Caco-2 (cell line): ENCODE results near the gene STK35. TPM values are rescaled to one million over a fixed set of nuclear protein-coding genes. Genes with fewer than 3 reads are reported as not detected.
"Not testable (repeated sequence)": the region's sequence is repeated elsewhere in the genome, so short reads cannot be mapped to it uniquely, and the experiment has no call there.

Experiments used
- BruUV-seq: library from RNA; stranded (reverse); fragments of 400-500 nt; replicated peaks from 2 replicates; lab custom pipeline; 2021; lab: Mats Ljungman, UMichigan
- CTCF ChIA-PET: fragments of 300-600 bp; sonication (Branson Sonifier 250); formaldehyde crosslinking; loops from one replicate; lab custom pipeline; 2022; ENCODE audit warnings: antibody characterized with exemption; lab: Charles Lee
- POLR2A ChIA-PET: fragments of 300-600 bp; sonication (Branson Sonifier 250); formaldehyde crosslinking; loops from one replicate; lab custom pipeline; 2022; ENCODE audit warnings: antibody characterized with exemption; lab: Charles Lee
- DNase-seq, 2 experiments: peaks; one replicate each; pipeline versions ENCODE4 v3.0.0 to v3.0.0-alpha.2; 2020 to 2022
- H3K27me3 ChIP-seq: replicated peaks from 2 replicates; pipeline ENCODE4 v1.6.0; 2011; ENCODE audit warnings: low read length; ENCODE audit not compliant: control insufficient read depth, insufficient read depth
- H3K36me3 ChIP-seq: 2 replicates; pipeline ENCODE4 v1.5.1; 2011; ENCODE audit warnings: low read length; ENCODE audit not compliant: control insufficient read depth, insufficient read depth
- H3K4me1 ChIP-seq: fragments of 250-450 bp; sonication (Bioruptor Pico); 2 replicates; pipeline ENCODE4 v1.5.1; 2020; ENCODE audit warnings: mild to moderate bottlenecking
- H3K4me3 ChIP-seq: 2 replicates; pipeline ENCODE4 v1.5.1; 2011; ENCODE audit warnings: low read depth, mild to moderate bottlenecking, control low read depth, low read length
- H3K9me3 ChIP-seq: fragments of 250-450 bp; sonication (Bioruptor Pico); 2 replicates; pipeline ENCODE4 v1.5.1; 2020; ENCODE audit warnings: mild to moderate bottlenecking, moderate library complexity
- H3K27ac Mint-ChIP-seq: one replicate; pipeline ENCODE4 v1.8.0; 2022; ENCODE audit warnings: mixed read lengths; ENCODE audit not compliant: unreplicated experiment
- H3K27me3 Mint-ChIP-seq: one replicate; pipeline ENCODE4 v1.8.0; 2022; ENCODE audit warnings: mixed read lengths; ENCODE audit not compliant: insufficient read depth, unreplicated experiment
- H3K36me3 Mint-ChIP-seq: one replicate; pipeline ENCODE4 v1.8.0; 2022; ENCODE audit warnings: mild to moderate bottlenecking, mixed read lengths; ENCODE audit not compliant: insufficient read depth, unreplicated experiment
- H3K4me1 Mint-ChIP-seq: one replicate; pipeline ENCODE4 v1.8.0; 2022; ENCODE audit warnings: low read depth, mixed read lengths; ENCODE audit not compliant: unreplicated experiment
- H3K4me3 Mint-ChIP-seq: one replicate; pipeline ENCODE4 v1.8.0; 2022; ENCODE audit warnings: mild to moderate bottlenecking, moderate library complexity, mixed read lengths; ENCODE audit not compliant: unreplicated experiment
- H3K9me3 Mint-ChIP-seq: one replicate; pipeline ENCODE4 v1.8.0; 2022; ENCODE audit warnings: mixed read lengths; ENCODE audit not compliant: unreplicated experiment
- CTCF ChIP-seq, 2 experiments: fragments of 200-600 bp in 1 of 2; IDR thresholded peaks; 1 replicate in 1 of 2; 2 replicates in 1 of 2; pipeline versions ENCODE4 v1.5.1 to v1.8.0; 2011 to 2022; ENCODE audit warnings: antibody characterized with exemption in 1 of 2, control low read depth in 1 of 2, inconsistent platforms in 1 of 2, low read depth in 1 of 2, low read length in 1 of 2, mild to moderate bottlenecking in 1 of 2, moderate library complexity in 1 of 2; ENCODE audit not compliant: insufficient read depth in 1 of 2, severe bottlenecking in 1 of 2, unreplicated experiment in 1 of 2
- intact Hi-C: fragments of 100-400 bp; cut with micrococcal nuclease; formaldehyde crosslinking; loops from one replicate; pipeline ENCODE4 v1.10.0; 2022; ENCODE audit not compliant: unreplicated experiment
- total RNA-seq: library from RNA; stranded (reverse); gene quantifications from 2 replicates; pipeline ENCODE4 v1.2.3, GENCODE V29; 2022

STK35 gene
- total RNA-seq, 1 experiment from 2014 or later = 40.2 TPM

DNA sequence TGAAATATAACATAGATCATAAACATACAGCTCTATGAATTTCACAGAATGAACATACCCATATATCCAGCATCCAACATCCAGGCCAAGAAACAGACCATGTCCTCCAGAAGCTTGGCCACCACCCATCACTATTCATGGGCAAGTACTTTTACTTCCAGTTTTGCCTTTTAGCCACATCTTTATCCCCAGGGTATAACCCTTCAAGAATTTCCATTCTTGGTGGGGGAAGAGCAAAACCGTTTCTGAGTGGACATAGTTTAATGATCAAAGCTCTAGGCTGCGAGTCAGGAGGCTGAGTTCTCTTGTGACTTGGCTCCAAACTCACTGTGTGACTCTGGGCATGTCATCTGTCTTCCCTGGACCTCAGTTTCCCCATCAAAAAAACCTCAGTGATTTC, 78.3 kb downstream of the STK35 start:
- Mint-ChIP-seq H3K27me3 (peaks cover 3% of the 10 kb centered on the region), H3K9me3 (no peaks in the 10 kb centered on the region), H3K27ac (no peak overlapping the region), H3K4me3 (no peak overlapping the region), H3K36me3 (no peaks in the 10 kb centered on the region), H3K4me1 (no peaks in the 10 kb centered on the region)
- no peaks in the 10 kb centered on the region for H3K9me3 ChIP-seq
- no peaks in the 10 kb centered on the region for H3K36me3 ChIP-seq
- DNase-seq = no peak
- TF ChIP-seq CTCF (IDR thresholded peaks at IDR 0.05; ENCODE audit: insufficient read depth in 1 of 2, low read depth in 1 of 2, low read length in 1 of 2, severe bottlenecking in 1 of 2, unreplicated experiment in 1 of 2) = no peak
- ChIA-PET CTCF (no interaction called here), POLR2A (no interaction called here)
- intact Hi-C loops = loop anchor here (10.0 kb wide), 1 partner anchor 415 kb away; no protein-coding TSS in a partner anchor
- no peak overlapping the region for H3K4me3 ChIP-seq
- H3K27me3 ChIP-seq = no peaks in the 10 kb centered on the region
- BruUV-seq = no TSS peak
- no peaks in the 10 kb centered on the region for H3K4me1 ChIP-seq

- Histone ChIP-seq H3K9me3 (peaks cover 6% of the 10 kb centered on the region; the same call in 1 of the 2 replicates), H3K4me3 (no peak overlapping the region), H3K4me1 (no peaks in the 10 kb centered on the region), H3K36me3 (no peaks in the 10 kb centered on the region), H3K27me3 (no peaks in the 10 kb centered on the region)
- peaks cover 7% of the 10 kb centered on the region for H3K27me3 Mint-ChIP-seq
- TF ChIP-seq CTCF (IDR thresholded peaks at IDR 0.05; ENCODE audit: insufficient read depth in 1 of 2, low read depth in 1 of 2, low read length in 1 of 2, severe bottlenecking in 1 of 2, unreplicated experiment in 1 of 2) = no peak
- POLR2A ChIA-PET = no interaction called here
- BruUV-seq = no TSS peak
- no peaks in the 10 kb centered on the region for H3K4me1 Mint-ChIP-seq
- H3K27ac Mint-ChIP-seq = no peak overlapping the region
- DNase-seq = no peak
- no peaks in the 10 kb centered on the region for H3K36me3 Mint-ChIP-seq
- intact Hi-C loops = no loop called here
- no peak overlapping the region for H3K4me3 Mint-ChIP-seq
- CTCF ChIA-PET = interaction anchor here (0.6 kb wide), 1 partner anchor 214 kb away, joined by 3 read pairs; no protein-coding TSS in a partner anchor
- H3K9me3 Mint-ChIP-seq = peaks cover 12% of the 10 kb centered on the region
Measured at GRCh38 chr20:2183381-2183780, 81.8 kb downstream of the STK35 start.

- POLR2A ChIA-PET, H3K4me1 ChIP-seq, CTCF ChIA-PET, H3K4me3 Mint-ChIP-seq, H3K4me3 ChIP-seq, H3K27me3 Mint-ChIP-seq, DNase-seq, H3K36me3 ChIP-seq, H3K27ac Mint-ChIP-seq, intact Hi-C loops, H3K36me3 Mint-ChIP-seq, H3K4me1 Mint-ChIP-seq, BruUV-seq, H3K9me3 ChIP-seq, H3K27me3 ChIP-seq: not testable (repeated sequence)
- peaks cover 12% of the 10 kb centered on the region for H3K9me3 Mint-ChIP-seq
Measured at GRCh38 chr20:2184933-2185332, 83.3 kb downstream of the STK35 start.

GRCh38 chr20:2195614-2196013, 94.0 kb downstream of the STK35 start:
- CTCF ChIA-PET = no interaction called here
- Mint-ChIP-seq H3K4me1 (no peaks in the 10 kb centered on the region), H3K27me3 (peaks cover 17% of the 10 kb centered on the region), H3K9me3 (no peaks in the 10 kb centered on the region), H3K36me3 (no peaks in the 10 kb centered on the region), H3K4me3 (no peak overlapping the region), H3K27ac (no peak overlapping the region)
- Histone ChIP-seq H3K4me1 (no peaks in the 10 kb centered on the region), H3K4me3 (no peak overlapping the region), H3K36me3 (no peaks in the 10 kb centered on the region), H3K9me3 (no peaks in the 10 kb centered on the region), H3K27me3 (no peaks in the 10 kb centered on the region)
- peak in 1 of 2 experiments; percentile 16 for DNase-seq
- intact Hi-C loops = no loop called here
- POLR2A ChIA-PET = no interaction called here
- peak in 1 of 2 experiments; percentile 4 for TF ChIP-seq CTCF (IDR thresholded peaks at IDR 0.05; ENCODE audit: insufficient read depth in 1 of 2, low read depth in 1 of 2, low read length in 1 of 2, severe bottlenecking in 1 of 2, unreplicated experiment in 1 of 2)
- BruUV-seq = no TSS peak
